Measurements from ENCODE around the gene CDC14B. TPM values are rescaled to one million over a fixed set of nuclear protein-coding genes. Genes with fewer than 3 reads are reported as not detected.

CDC14B gene
- total RNA-seq, 1 experiment from 2014 or later: 5.2 TPM

DNA sequence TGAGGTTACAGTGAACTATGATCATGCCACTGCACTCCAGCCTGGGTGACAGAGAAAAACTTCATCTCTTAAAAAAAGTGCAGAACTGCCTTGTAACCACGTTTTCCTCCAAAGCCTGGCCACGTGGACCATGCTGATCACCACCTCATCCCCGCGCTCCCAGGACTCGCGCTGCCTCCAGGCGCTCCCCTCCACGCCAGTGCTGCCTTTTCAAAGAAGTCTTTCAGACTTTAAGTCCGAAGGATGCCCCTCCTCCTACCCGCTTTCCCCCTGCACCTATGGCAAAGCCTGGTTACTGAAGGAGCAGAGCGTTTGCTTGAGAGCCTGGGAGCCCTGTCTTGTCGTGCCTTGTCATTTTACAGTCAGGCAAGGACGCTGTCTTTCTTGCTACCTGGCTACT lies 125.9 kb downstream of the CDC14B start:
- H3K36me3 ChIP-seq (ENCODE audit: insufficient read depth, low read length, poor library complexity, severe bottlenecking): no peaks in the 10 kb centered on the region
- no peak overlapping the region for H3K4me3 ChIP-seq (ENCODE audit: low read depth, low read length, poor library complexity, severe bottlenecking)
- DNase-seq (ENCODE audit: low spot score): no peak
- H3K9me3 ChIP-seq (ENCODE audit: low read depth, low read length, poor library complexity, severe bottlenecking): no peaks in the 10 kb centered on the region
- POLR2A ChIA-PET (ENCODE audit: low non-redundant PET): interaction anchor here (0.6 kb wide), 1 partner anchor 446 kb away, joined by 3 read pairs; no protein-coding TSS in a partner anchor
- CTCF ChIA-PET: no interaction called here
- intact Hi-C loops (cut with micrococcal nuclease; ENCODE audit: unreplicated experiment): no loop called here
- no TSS peak for BruUV-seq (replicated peaks)
- no peak for TF ChIP-seq EZH2 (IDR thresholded peaks at IDR 0.05; ENCODE audit: borderline replicate concordance, low read depth, low read length, poor library complexity, severe bottlenecking)
- TF ChIP-seq, protein P1, sequence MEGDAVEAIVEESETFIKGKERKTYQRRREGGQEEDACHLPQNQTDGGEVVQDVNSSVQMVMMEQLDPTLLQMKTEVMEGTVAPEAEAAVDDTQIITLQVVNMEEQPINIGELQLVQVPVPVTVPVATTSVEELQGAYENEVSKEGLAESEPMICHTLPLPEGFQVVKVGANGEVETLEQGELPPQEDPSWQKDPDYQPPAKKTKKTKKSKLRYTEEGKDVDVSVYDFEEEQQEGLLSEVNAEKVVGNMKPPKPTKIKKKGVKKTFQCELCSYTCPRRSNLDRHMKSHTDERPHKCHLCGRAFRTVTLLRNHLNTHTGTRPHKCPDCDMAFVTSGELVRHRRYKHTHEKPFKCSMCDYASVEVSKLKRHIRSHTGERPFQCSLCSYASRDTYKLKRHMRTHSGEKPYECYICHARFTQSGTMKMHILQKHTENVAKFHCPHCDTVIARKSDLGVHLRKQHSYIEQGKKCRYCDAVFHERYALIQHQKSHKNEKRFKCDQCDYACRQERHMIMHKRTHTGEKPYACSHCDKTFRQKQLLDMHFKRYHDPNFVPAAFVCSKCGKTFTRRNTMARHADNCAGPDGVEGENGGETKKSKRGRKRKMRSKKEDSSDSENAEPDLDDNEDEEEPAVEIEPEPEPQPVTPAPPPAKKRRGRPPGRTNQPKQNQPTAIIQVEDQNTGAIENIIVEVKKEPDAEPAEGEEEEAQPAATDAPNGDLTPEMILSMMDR (conservative IDR thresholded peaks at IDR 0.05; ENCODE audit: low read depth, low read length): no peak
- no peak overlapping the region for H3K27ac ChIP-seq (ENCODE audit: low read depth, low read length, poor library complexity, severe bottlenecking)
- no peaks in the 10 kb centered on the region for H3K27me3 ChIP-seq (replicated peaks; ENCODE audit: insufficient read depth, low read depth, low read length, poor library complexity)
- no peaks in the 10 kb centered on the region for H3K4me1 ChIP-seq (ENCODE audit: insufficient read depth, low read length, poor library complexity, severe bottlenecking)

DNA sequence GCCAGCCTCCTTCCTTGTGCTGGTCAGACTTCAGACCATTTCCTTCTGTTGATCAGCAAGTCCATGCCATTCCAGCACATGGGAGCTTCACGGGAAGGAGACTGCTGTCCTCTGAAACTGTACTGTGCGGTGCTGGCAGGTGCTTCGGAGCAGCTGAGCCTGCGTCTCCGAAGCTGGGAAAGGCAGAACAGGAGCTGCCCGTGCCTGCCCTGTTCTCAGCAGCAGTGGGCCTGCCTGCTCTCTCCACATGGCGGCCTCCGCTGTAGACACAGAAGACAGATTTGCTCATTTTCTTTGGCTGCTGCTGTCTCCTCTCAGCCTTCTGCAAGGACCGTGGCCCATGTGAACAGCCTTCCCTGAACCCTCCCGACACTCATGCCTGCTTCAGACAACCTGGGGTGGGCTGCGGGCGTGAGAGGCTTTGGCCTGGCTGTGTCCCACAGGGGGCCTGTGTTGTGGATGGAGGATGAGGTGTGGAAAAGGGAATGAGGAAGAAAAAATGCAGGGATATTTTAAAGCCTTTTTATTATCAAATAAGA lies 126.6 kb downstream of the CDC14B start:
- Histone ChIP-seq H3K4me3 (ENCODE audit: low read depth, low read length, poor library complexity, severe bottlenecking) (no peak overlapping the region), H3K36me3 (ENCODE audit: insufficient read depth, low read length, poor library complexity, severe bottlenecking) (no peaks in the 10 kb centered on the region), H3K27me3 (replicated peaks; ENCODE audit: insufficient read depth, low read depth, low read length, poor library complexity) (no peaks in the 10 kb centered on the region), H3K4me1 (ENCODE audit: insufficient read depth, low read length, poor library complexity, severe bottlenecking) (no peaks in the 10 kb centered on the region), H3K27ac (ENCODE audit: low read depth, low read length, poor library complexity, severe bottlenecking) (no peak overlapping the region), H3K9me3 (ENCODE audit: low read depth, low read length, poor library complexity, severe bottlenecking) (no peaks in the 10 kb centered on the region)
- intact Hi-C loops (cut with micrococcal nuclease; ENCODE audit: unreplicated experiment): no loop called here
- BruUV-seq (replicated peaks): no TSS peak
- ChIA-PET POLR2A (ENCODE audit: low non-redundant PET) (interaction anchor here (1.0 kb wide), 1 partner anchor 12 kb away, joined by 3 read pairs; no protein-coding TSS in a partner anchor), CTCF (no interaction called here)
- TF ChIP-seq, protein P1 (conservative IDR thresholded peaks at IDR 0.05; ENCODE audit: low read depth, low read length): no peak
- TF ChIP-seq EZH2 (IDR thresholded peaks at IDR 0.05; ENCODE audit: borderline replicate concordance, low read depth, low read length, poor library complexity, severe bottlenecking): no peak
- DNase-seq (ENCODE audit: low spot score): no peak

DNA sequence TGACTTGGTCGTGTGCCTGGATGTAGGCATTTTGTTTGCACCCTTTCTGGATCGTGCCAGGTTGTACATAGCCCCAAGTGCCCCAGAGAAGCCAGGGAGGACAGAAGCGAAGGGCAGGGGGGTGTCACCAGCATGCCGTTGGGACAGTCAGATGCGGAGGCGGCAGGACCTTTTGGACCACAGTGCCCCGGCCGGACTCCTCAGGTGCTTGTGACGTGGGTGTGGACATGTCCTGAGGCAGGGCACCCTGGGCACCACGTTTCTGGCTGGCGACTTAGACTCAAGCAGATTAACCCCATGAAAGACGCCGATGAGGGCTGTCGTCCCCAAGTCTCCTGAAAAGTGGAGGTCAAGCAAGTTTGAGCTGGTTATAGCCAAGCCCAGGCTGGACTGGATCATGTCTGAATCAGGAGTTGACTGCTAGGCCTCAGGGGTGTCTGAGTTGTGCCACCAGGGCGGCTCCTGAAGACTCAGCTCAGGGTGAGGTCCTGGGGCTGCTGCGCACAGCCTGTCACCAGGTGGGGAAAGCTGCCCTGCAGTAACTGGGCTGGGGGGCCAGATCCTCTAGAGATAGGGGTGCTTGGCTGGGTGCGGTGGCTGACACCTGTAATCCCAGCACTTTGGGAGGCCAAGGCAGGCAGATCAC lies 127.6 kb downstream of the CDC14B start:
- DNase-seq (ENCODE audit: low spot score): no peak
- H3K4me3 ChIP-seq (ENCODE audit: low read depth, low read length, poor library complexity, severe bottlenecking): no peak overlapping the region
- no peaks in the 10 kb centered on the region for H3K27me3 ChIP-seq (replicated peaks; ENCODE audit: insufficient read depth, low read depth, low read length, poor library complexity)
- BruUV-seq (replicated peaks): no TSS peak
- POLR2A ChIA-PET (ENCODE audit: low non-redundant PET): interaction anchor here (1.0 kb wide), 1 partner anchor 13 kb away, joined by 3 read pairs; no protein-coding TSS in a partner anchor
- H3K27ac ChIP-seq (ENCODE audit: low read depth, low read length, poor library complexity, severe bottlenecking): no peak overlapping the region
- H3K36me3 ChIP-seq (ENCODE audit: insufficient read depth, low read length, poor library complexity, severe bottlenecking): no peaks in the 10 kb centered on the region
- TF ChIP-seq, protein P1 (conservative IDR thresholded peaks at IDR 0.05; ENCODE audit: low read depth, low read length): no peak
- TF ChIP-seq EZH2 (IDR thresholded peaks at IDR 0.05; ENCODE audit: borderline replicate concordance, low read depth, low read length, poor library complexity, severe bottlenecking): no peak
- intact Hi-C loops (cut with micrococcal nuclease; ENCODE audit: unreplicated experiment): no loop called here
- CTCF ChIA-PET: no interaction called here
- no peaks in the 10 kb centered on the region for H3K9me3 ChIP-seq (ENCODE audit: low read depth, low read length, poor library complexity, severe bottlenecking)
- no peaks in the 10 kb centered on the region for H3K4me1 ChIP-seq (ENCODE audit: insufficient read depth, low read length, poor library complexity, severe bottlenecking)

Measured in A673 (cell line).